HEK293 (cell line): ENCODE results near the gene AFP.

Source experiments
- CTCF ChIA-PET: fragments of 350-600 bp; formaldehyde crosslinking; extraction: SDS; loops from one replicate; lab custom pipeline; 2021; ENCODE audit warnings: antibody characterized with exemption; lab: Yijun Ruan, JAX
- POLR2A ChIA-PET: fragments of 300-600 bp; formaldehyde crosslinking; extraction: SDS; loops from one replicate; lab custom pipeline; 2020; ENCODE audit warnings: antibody characterized with exemption, inconsistent platforms; lab: Yijun Ruan, JAX
- H3K27ac ChIP-seq: fragments of 200-500 bp; sonication (Bioruptor generic); 2 replicates; pipeline ENCODE4 v1.5.1; 2014; ENCODE audit warnings: low read depth, low read length, control low read depth, inconsistent platforms; ENCODE audit errors: extremely low read depth
- H3K36me3 ChIP-seq, 2 experiments: fragments of 200-500 bp in 1 of 2; sonication (Bioruptor generic) in 1 of 2; 1 replicate in 1 of 2; 2 replicates in 1 of 2; pipeline ENCODE4 v1.5.1; 2014 to 2017; ENCODE audit warnings: inconsistent platforms in 2 of 2, low read length in 2 of 2; ENCODE audit not compliant: control insufficient read depth in 2 of 2, insufficient read depth in 1 of 2
- H3K4me1 ChIP-seq: fragments of 200-500 bp; sonication (Bioruptor generic); 2 replicates; pipeline ENCODE4 v1.5.1; 2014; ENCODE audit warnings: mild to moderate bottlenecking, low read length, inconsistent platforms; ENCODE audit not compliant: control insufficient read depth, insufficient read depth
- H3K4me3 ChIP-seq: 2 replicates; pipeline ENCODE4 v1.5.1; 2011; ENCODE audit warnings: low read depth, mild to moderate bottlenecking, control low read depth, low read length, moderate library complexity
- H3K9me3 ChIP-seq: fragments of 200-500 bp; sonication (Bioruptor generic); 2 replicates; pipeline ENCODE4 v1.5.1; 2014; ENCODE audit warnings: low read depth, low read length, inconsistent platforms; ENCODE audit not compliant: control insufficient read depth, insufficient read depth
- HOXD13 ChIP-seq: sonication (generic); formaldehyde crosslinking; IDR thresholded peaks from 2 replicates; pipeline ENCODE4 v1.8.0; 2022; ENCODE audit warnings: missing genetic modification reagents, borderline replicate concordance
- KLF1 ChIP-seq: fragments of 450-650 bp; formaldehyde crosslinking; IDR thresholded peaks from 2 replicates; pipeline ENCODE4 v1.5.1; 2016; ENCODE audit warnings: missing biosample characterization, missing genetic modification characterization
- SCRT2 ChIP-seq: fragments of 450-650 bp; formaldehyde crosslinking; IDR thresholded peaks from 2 replicates; pipeline ENCODE4 v1.5.1; 2016; ENCODE audit warnings: missing biosample characterization, missing genetic modification characterization
- ZFP37 ChIP-seq: fragments of 450-650 bp; formaldehyde crosslinking; IDR thresholded peaks from 2 replicates; pipeline ENCODE4 v1.5.1; 2016; ENCODE audit warnings: missing biosample characterization, missing genetic modification characterization
- ZIC2 ChIP-seq: fragments of 450-650 bp; formaldehyde crosslinking; IDR thresholded peaks from 2 replicates; pipeline ENCODE4 v1.5.1; 2016; ENCODE audit warnings: missing biosample characterization, missing genetic modification characterization
- ZNF112 ChIP-seq: fragments of 450-650 bp; formaldehyde crosslinking; IDR thresholded peaks from 2 replicates; pipeline ENCODE4 v1.5.0; 2017; ENCODE audit warnings: missing biosample characterization, missing genetic modification characterization
- ZNF324 ChIP-seq: fragments of 450-650 bp; formaldehyde crosslinking; IDR thresholded peaks from 2 replicates; pipeline ENCODE4 v1.5.1; 2016; ENCODE audit warnings: missing biosample characterization, missing genetic modification characterization
- ZNF621 ChIP-seq: fragments of 450-650 bp; formaldehyde crosslinking; IDR thresholded peaks from 2 replicates; pipeline ENCODE4 v1.5.1; 2017; ENCODE audit warnings: missing biosample characterization, missing genetic modification characterization
- ZNF626 ChIP-seq: fragments of 450-650 bp; sonication (Bioruptor Pico); formaldehyde crosslinking; IDR thresholded peaks from 2 replicates; pipeline ENCODE4 v1.5.1; 2018; ENCODE audit warnings: missing biosample characterization, missing genetic modification characterization, inconsistent platforms
- ZNF76 ChIP-seq: fragments of 450-650 bp; formaldehyde crosslinking; IDR thresholded peaks from 2 replicates; pipeline ENCODE4; 2016; ENCODE audit warnings: low read depth, missing biosample characterization, missing genetic modification characterization, borderline replicate concordance
- ZSCAN23 ChIP-seq: fragments of 450-650 bp; formaldehyde crosslinking; IDR thresholded peaks from 2 replicates; pipeline ENCODE4 v1.5.1; 2016; ENCODE audit warnings: missing biosample characterization, missing genetic modification characterization
- TF ChIP-seq, protein P1 (sequence below): fragments of 450-650 bp; IDR thresholded peaks from 2 replicates; pipeline ENCODE4 v1.5.1; 2018; ENCODE audit warnings: missing biosample characterization, missing genetic modification characterization
- TF ChIP-seq, protein P2 (sequence below): fragments of 450-650 bp; formaldehyde crosslinking; IDR thresholded peaks from 2 replicates; pipeline ENCODE4 v1.5.1; 2017; ENCODE audit warnings: missing biosample characterization, missing genetic modification characterization
- TF ChIP-seq, protein P3 (sequence below): fragments of 450-650 bp; formaldehyde crosslinking; conservative IDR thresholded peaks from 2 replicates; pipeline ENCODE4 v1.5.1; 2016; ENCODE audit warnings: low read depth, missing biosample characterization, missing genetic modification characterization
- TF ChIP-seq, protein P4 (sequence below): fragments of 450-650 bp; formaldehyde crosslinking; IDR thresholded peaks from 2 replicates; pipeline ENCODE4 v1.5.1; 2016; ENCODE audit warnings: missing biosample characterization, missing genetic modification characterization

The AFP gene

DNA sequence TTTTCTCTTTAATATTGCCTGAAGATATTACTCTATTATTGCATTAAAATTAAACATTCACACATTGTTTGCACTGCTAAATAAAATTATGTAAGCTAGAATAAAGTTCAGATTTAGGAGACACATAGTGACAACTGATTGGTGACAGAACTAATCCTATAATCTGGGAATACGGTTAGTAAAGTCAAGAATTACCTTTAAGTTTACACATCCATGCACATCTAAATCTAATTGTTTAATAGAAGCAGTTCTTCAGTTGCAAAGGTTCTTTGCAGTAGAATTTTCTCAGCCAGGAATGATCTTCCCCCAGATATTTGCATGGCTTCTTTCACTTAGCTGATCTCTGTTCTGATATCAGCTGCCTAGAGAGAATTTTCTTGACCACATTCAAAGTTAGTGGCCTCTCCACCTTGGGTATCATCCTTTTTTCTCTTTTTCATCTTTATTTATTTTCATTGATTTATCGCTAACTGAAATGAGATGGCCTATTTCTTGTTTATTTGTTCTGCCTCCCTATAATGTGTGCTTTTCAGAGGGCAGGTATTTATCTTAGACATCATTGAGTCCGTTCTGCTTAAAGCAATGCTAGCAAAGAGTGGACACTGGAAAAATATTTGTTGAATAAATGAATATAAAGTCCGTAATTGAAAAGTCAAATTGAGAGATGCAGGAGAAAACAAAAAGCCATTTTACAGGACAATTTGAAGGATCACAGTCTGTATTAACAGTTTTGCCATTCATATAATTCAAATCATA, 12.6 kb downstream of the AFP start:
- POLR2A ChIA-PET, result no interaction called here
- no peak overlapping the region for H3K27ac ChIP-seq
- no peak for TF ChIP-seq ZNF626 (tag by site-specific recombination)
- no peak for TF ChIP-seq HOXD13 (CRISPR knock-in tag)
- no peak for TF ChIP-seq ZFP37 (tag by site-specific recombination)
- TF ChIP-seq ZSCAN23, result no peak
- TF ChIP-seq, protein P1, sequence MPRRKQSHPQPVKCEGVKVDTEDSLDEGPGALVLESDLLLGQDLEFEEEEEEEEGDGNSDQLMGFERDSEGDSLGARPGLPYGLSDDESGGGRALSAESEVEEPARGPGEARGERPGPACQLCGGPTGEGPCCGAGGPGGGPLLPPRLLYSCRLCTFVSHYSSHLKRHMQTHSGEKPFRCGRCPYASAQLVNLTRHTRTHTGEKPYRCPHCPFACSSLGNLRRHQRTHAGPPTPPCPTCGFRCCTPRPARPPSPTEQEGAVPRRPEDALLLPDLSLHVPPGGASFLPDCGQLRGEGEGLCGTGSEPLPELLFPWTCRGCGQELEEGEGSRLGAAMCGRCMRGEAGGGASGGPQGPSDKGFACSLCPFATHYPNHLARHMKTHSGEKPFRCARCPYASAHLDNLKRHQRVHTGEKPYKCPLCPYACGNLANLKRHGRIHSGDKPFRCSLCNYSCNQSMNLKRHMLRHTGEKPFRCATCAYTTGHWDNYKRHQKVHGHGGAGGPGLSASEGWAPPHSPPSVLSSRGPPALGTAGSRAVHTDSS (tag by site-specific recombination), result no peak
- TF ChIP-seq ZNF112, result no peak
- TF ChIP-seq, protein P2, sequence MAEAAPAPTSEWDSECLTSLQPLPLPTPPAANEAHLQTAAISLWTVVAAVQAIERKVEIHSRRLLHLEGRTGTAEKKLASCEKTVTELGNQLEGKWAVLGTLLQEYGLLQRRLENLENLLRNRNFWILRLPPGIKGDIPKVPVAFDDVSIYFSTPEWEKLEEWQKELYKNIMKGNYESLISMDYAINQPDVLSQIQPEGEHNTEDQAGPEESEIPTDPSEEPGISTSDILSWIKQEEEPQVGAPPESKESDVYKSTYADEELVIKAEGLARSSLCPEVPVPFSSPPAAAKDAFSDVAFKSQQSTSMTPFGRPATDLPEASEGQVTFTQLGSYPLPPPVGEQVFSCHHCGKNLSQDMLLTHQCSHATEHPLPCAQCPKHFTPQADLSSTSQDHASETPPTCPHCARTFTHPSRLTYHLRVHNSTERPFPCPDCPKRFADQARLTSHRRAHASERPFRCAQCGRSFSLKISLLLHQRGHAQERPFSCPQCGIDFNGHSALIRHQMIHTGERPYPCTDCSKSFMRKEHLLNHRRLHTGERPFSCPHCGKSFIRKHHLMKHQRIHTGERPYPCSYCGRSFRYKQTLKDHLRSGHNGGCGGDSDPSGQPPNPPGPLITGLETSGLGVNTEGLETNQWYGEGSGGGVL (tag by site-specific recombination), result no peak
- TF ChIP-seq ZNF76 (tag by site-specific recombination), result no peak
- TF ChIP-seq KLF1 (tag by site-specific recombination), result no peak
- TF ChIP-seq, protein P3, sequence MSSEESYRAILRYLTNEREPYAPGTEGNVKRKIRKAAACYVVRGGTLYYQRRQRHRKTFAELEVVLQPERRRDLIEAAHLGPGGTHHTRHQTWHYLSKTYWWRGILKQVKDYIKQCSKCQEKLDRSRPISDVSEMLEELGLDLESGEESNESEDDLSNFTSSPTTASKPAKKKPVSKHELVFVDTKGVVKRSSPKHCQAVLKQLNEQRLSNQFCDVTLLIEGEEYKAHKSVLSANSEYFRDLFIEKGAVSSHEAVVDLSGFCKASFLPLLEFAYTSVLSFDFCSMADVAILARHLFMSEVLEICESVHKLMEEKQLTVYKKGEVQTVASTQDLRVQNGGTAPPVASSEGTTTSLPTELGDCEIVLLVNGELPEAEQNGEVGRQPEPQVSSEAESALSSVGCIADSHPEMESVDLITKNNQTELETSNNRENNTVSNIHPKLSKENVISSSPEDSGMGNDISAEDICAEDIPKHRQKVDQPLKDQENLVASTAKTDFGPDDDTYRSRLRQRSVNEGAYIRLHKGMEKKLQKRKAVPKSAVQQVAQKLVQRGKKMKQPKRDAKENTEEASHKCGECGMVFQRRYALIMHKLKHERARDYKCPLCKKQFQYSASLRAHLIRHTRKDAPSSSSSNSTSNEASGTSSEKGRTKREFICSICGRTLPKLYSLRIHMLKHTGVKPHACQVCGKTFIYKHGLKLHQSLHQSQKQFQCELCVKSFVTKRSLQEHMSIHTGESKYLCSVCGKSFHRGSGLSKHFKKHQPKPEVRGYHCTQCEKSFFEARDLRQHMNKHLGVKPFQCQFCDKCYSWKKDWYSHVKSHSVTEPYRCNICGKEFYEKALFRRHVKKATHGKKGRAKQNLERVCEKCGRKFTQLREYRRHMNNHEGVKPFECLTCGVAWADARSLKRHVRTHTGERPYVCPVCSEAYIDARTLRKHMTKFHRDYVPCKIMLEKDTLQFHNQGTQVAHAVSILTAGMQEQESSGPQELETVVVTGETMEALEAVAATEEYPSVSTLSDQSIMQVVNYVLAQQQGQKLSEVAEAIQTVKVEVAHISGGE (tag by site-specific recombination), result no peak
- CTCF ChIA-PET, result interaction anchor here (0.7 to 1.2 kb wide), 2 partner anchors 138 to 195 kb away, joined by 3 to 5 read pairs; no protein-coding TSS in a partner anchor
- H3K4me3 ChIP-seq, result no peak overlapping the region
- no peaks in the 10 kb centered on the region for H3K4me1 ChIP-seq
- H3K9me3 ChIP-seq, result no peaks in the 10 kb centered on the region
- H3K36me3 ChIP-seq, result no peaks in the 10 kb centered on the region

DNA sequence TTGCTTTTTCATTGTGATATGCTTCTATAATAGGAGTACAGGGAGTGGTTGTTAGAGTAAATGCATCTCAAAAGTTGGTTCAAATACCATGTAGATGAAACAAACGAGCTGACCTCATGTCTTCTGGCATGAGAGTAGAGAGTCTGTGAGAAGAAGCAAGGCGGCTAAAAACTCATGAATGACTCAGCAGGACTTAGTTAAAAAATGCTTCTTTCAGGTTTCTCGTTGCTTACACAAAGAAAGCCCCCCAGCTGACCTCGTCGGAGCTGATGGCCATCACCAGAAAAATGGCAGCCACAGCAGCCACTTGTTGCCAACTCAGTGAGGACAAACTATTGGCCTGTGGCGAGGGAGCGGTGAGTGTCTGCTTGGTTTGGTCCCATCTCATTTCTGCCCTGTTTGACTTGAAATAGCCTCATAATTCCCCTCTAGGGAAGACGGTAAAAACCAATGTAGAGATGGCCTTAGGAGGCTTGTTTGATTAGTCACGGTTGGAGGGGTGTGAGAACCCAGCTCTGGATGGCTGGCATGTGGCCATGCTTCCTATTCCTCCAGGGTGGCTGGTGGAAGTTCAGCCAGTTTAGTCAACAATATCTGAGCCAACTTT, 14.5 kb downstream of the AFP start:
- H3K4me1 ChIP-seq, result no peaks in the 10 kb centered on the region
- TF ChIP-seq ZIC2 (tag by site-specific recombination), result 0 out of 2 replicates have a peak, but pooled peaks have one; percentile 23
- no peak for TF ChIP-seq ZNF324 (tag by site-specific recombination)
- TF ChIP-seq, protein P4, sequence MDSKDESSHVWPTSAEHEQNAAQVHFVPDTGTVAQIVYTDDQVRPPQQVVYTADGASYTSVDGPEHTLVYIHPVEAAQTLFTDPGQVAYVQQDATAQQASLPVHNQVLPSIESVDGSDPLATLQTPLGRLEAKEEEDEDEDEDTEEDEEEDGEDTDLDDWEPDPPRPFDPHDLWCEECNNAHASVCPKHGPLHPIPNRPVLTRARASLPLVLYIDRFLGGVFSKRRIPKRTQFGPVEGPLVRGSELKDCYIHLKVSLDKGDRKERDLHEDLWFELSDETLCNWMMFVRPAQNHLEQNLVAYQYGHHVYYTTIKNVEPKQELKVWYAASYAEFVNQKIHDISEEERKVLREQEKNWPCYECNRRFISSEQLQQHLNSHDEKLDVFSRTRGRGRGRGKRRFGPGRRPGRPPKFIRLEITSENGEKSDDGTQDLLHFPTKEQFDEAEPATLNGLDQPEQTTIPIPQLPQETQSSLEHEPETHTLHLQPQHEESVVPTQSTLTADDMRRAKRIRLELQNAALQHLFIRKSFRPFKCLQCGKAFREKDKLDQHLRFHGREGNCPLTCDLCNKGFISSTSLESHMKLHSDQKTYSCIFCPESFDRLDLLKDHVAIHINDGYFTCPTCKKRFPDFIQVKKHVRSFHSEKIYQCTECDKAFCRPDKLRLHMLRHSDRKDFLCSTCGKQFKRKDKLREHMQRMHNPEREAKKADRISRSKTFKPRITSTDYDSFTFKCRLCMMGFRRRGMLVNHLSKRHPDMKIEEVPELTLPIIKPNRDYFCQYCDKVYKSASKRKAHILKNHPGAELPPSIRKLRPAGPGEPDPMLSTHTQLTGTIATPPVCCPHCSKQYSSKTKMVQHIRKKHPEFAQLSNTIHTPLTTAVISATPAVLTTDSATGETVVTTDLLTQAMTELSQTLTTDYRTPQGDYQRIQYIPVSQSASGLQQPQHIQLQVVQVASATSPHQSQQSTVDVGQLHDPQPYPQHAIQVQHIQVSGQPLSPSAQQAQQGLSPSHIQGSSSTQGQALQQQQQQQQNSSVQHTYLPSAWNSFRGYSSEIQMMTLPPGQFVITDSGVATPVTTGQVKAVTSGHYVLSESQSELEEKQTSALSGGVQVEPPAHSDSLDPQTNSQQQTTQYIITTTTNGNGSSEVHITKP (tag by site-specific recombination), result peak; percentile 19; the same call in 1 of the 2 replicates
- peak; percentile 66 for TF ChIP-seq SCRT2 (tag by site-specific recombination)
- no peak for TF ChIP-seq ZNF621 (tag by site-specific recombination)
- TF ChIP-seq, all 188 proteins: peak for 3
- ChIA-PET POLR2A (no interaction called here), CTCF (interaction anchor here (0.6 kb wide), 1 partner anchor 15 kb away, joined by 5 read pairs; the partner anchor contains the start of gene AFP)
- no peaks in the 10 kb centered on the region for H3K9me3 ChIP-seq
- no peak overlapping the region for H3K27ac ChIP-seq
- no peak overlapping the region for H3K4me3 ChIP-seq
- no peaks in the 10 kb centered on the region for H3K36me3 ChIP-seq
